Fibroblast of skin of right biceps (primary cell): ENCODE results near the gene ZSCAN4.

ENCODE experiments used
- DNase-seq: peaks from one replicate; pipeline ENCODE4 v3.0.0-alpha.2; 2013

The ZSCAN4 gene

GRCh38 chr19:57682226-57682766 is 13.6 kb downstream of the ZSCAN4 start:
- no peak for DNase-seq

DNA sequence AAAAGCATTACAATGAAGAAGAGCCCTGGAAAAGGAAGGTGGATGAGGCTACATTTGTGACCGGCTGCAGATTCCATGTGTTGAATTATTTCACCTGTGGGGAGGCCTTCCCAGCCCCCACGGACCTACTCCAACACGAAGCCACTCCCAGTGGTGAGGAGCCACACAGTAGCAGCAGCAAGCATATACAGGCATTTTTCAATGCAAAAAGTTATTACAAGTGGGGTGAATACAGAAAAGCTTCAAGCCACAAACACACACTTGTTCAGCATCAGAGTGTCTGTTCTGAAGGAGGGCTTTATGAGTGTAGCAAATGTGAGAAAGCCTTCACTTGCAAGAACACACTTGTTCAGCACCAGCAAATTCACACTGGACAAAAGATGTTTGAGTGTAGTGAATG is 18.0 kb downstream of the ZSCAN4 start:
- no peak for DNase-seq

- DNase-seq = no peak
Measured at GRCh38 chr19:57687363-57688010, 18.8 kb downstream of the ZSCAN4 start.

- no peak for DNase-seq
Measured at GRCh38 chr19:57688011-57688763, 19.5 kb downstream of the ZSCAN4 start.

DNA sequence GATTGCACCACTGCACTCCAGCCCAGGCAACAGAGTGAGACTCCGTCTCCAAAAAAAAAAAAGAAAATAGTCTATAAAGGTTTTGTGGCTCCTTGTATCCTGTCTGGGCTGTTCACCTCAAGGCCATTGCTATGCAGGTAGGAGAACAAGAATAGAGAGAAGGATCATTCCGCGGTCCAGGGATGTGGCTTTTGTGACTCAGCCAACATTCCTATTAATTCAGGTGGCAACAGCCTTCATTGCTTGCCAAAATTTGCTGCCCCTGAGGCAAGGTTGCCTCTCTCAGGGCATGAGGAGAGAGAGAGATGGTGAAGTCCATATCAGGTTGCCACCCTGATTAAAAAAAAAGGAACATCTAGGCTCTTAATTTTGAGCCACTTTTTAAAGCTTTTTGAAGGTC is 21.0 kb downstream of the ZSCAN4 start:
- no peak for DNase-seq

DNA sequence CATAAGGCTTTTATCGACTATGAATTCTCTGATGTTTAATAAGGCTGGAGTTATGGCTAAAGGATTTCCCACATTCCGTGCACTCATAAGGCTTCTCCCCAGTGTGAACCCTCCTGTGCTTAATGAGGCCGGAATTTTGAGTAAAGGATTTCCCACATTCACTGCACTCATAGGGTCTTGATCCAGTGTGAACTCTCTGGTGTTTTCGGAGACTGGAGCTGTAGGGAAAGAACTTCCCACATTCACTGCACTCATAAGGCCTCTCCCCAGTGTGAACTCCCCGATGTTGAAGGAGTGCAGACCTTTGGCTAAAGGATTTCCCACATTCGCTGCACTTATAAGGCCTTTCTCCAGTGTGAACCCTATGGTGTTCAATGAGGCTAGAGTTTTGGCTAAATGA is 32.9 kb downstream of the ZSCAN4 start:
- no peak for DNase-seq

- DNase-seq = no peak
Measured at GRCh38 chr19:57706346-57706745, 37.6 kb downstream of the ZSCAN4 start.

- DNase-seq = peak; percentile 75
Measured at GRCh38 chr19:57708641-57709361, 40.1 kb downstream of the ZSCAN4 start, which contains the start of gene ZNF154. Gene ZNF154 (minus strand): TSS chr19:57709204. CDS start chr19:57708971, 233 bp downstream.

DNA sequence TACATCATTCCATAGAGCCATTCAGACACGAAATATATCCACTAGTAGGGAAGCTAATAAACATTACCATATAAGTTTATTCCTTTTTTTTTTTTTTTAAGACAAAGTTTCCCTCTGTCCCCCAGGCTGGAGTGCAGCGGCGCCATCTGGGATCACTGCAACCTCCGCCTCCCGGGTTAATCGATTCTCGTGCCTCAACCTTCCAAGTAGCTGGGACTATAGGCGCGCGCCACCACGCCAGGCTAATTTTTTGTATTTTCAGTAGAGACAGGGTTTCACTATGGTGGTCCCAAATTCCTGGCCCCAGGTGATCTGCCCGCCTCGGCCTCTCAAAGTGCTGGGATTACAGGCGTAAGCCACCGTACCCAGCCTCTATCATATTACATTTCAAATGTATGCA is 40.9 kb downstream of the ZSCAN4 start:
- no peak for DNase-seq

DNA sequence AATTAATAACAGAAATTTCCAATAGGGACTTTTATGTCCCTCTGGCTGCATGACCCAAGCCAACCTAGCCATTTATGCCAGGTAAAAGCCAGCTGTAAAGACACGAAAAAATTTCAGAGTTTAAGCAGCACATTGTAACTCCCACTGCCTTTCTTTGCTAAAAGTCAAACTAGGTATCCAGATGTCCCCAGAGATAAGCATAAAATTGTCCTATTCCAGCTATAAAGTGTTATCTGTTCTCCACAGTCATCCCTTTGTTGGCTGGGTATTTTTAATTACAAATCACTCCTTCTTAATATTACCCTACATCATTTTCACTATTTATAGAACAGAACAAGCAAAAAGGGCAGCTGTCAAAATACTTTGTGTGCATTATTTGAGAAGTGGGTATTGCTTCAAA is 43.5 kb downstream of the ZSCAN4 start:
- no peak for DNase-seq

- no peak for DNase-seq
Measured at GRCh38 chr19:57719424-57719823, 50.7 kb downstream of the ZSCAN4 start.

- no peak for DNase-seq
Measured at GRCh38 chr19:57719901-57720519, 51.3 kb downstream of the ZSCAN4 start.

DNA sequence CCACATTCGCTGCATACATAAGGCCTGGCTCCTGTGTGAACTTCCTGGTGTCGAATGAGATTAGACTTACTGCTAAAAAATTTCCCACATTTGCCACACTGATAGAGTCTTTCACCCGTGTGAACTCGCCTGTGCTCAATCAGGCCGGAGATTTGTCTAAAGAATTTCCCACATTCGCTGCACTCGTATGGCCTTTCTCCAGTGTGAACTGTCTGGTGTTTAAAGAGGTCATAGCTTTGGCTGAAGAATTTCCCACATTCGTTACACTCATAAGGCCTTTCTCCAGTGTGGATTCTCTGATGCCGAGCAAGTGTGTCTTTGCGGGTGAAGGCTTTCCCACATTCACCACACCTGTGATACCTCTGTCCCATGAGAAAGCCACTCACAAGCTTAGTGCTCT is 52.1 kb downstream of the ZSCAN4 start:
- no peak for DNase-seq
